ENCODE data around the gene PHF21B.
"Not testable (repeated sequence)": the region's sequence is repeated elsewhere in the genome, so short reads cannot be mapped to it uniquely, and the experiment has no call there.

PHF21B gene

DNA sequence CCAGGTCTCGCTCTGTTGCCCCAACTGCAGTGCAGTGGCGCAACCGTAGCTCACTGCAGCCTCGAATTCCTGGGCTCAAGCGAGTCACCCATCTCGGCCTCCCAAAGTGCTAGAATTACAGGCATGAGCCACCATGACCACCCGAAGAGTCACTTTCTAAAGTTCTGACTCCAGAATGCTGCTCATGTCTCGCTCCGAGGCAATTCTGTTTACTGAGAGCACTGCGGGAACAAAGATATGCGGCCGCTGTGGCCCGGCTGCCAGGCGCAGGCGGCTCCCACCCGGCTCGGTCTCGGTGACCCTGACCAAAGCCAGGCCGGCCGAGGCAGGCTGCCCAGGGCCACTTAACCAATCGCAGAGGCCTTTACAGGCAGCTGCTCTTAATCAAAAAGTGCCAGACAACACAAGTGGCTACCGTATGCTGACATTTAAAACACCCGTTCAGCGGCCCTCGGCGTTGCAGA is 78.7 kb downstream of the PHF21B start:
- DNase-seq: no peak

DNA sequence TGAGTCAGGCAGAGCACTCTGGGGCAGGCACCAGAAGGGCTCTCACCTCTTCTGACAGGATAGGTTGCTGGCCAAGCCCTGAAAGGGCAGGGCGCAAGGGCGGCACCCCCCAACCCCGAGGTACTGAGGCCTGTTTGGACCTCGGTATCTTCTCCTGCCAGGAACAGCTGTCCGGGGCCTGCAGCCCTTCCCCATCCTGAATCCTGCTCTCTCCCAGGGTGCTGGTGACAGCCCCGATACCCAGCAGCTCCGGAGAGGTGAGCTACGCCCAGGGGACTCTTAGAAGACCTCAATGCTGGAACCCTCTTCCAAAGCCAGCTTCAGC is 79.1 kb downstream of the PHF21B start:
- no peak for DNase-seq

DNA sequence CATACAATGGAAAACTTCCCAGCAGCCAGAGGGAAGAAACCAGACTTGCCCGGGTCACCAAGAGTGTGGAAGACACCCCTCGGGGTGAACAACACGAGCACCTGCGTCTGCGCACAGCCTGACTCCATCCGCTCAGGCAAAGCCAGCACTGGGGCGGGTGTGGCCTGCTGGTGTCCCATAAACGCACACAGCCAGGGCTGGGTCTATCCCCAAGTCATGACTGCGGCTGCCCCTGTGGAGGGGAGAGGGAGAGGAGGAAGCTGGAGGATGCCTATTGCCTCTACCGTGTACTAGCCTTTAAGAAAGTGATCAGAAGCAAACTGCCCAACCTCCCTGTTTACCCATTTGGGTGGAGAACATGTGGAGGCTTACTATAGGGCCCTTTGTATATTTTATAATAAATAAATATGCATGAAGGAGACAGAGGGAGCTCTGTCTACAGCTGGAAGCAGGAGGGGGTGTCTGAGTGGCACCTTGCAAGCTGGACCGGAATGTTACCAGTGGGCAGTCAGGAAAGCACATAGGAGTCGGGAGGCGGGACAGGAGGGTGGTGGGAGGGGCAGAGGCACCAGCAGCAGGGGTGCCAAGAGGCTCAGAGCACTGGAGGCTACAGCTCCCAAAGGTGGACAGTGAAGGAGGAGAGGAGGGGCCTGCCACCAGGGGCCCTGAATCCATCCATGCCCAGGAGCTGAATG is 79.6 kb downstream of the PHF21B start:
- no peak for DNase-seq

DNA sequence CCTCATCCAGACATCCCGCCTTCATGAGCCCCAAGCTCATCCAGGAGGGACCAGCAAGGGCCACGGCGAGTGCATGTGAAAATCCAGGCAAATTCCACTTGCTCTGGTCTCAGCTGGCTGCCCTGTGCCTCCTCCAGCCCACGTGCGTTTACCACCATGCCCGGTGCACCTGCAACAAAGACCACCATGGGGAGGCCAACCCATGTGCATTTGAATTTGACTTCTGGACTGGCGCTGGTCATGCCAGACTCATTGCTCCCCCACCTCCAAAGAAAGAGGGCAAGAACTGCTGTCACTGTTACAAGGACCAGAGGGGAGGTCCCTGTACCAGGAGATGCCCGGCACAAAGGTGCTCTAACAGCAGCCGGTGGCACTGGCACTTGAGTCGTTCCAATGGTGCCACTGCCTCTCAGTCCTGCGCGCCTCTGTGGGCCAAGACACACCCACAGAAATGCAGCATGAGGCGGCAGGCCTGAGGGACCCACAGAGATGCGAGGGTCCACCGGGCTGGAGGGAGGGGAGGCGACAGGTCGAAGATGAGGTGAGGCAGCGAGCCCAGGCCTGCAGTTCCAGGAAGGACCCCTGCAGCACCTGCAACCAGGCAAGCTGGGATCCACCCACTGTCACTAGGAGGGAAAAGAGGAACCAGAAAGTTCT is 80.3 kb downstream of the PHF21B start:
- no peak for DNase-seq

GRCh38 chr22:44928711-44929358 is 81.0 kb downstream of the PHF21B start:
- DNase-seq: no peak

DNA sequence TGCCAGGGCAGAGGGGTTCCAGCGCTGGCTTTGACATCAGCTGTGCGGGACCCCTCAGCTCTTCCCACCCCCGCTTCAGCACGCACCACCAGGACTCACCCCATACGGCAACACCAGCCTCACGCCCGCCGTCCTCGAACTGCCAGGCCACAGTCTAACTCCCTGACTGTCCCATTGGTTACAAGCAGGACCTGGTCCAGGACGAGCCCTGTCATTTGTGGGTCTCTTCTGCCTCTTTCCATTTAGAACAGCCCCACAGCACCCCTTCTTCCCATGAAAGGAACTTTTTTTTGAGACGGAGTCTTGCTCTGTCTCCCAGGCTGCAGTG is 81.7 kb downstream of the PHF21B start:
- no peak for DNase-seq

DNA sequence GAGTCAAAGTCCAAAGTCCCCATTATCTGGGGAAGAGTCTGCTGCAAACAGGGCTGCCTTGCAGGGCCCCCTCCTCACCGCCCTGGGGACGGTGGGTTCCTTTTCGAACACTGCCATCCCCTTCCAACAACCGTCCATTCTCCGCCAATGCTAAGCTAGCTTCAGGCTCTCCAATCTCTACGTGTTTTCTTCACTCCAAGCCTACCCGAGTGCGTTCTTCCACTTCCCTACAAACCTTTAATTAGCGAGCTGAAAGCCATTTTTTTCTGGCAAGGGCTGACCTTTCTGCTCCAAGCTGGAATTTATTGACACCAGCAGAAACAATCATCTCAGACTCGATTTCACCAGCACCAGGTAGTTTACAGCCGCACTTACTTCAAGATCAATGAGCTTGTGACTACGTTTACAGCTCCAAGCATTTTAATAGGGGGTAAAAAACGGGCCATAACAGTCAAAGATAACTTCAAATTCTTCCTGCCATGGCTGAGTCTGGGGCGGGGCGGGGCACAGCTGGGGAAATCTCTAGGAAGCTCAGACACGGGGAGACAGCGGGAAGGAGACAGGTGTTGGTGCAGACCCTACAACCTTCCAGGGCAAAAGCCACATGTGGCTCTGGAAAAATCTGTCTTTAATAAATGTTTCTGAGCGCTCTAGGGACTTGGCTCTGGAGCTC is 82.2 kb downstream of the PHF21B start:
- no peak for DNase-seq

- no peak for DNase-seq
These were observed 83.1 kb downstream of the PHF21B start for GRCh38 chr22:44926491-44927415.

DNA sequence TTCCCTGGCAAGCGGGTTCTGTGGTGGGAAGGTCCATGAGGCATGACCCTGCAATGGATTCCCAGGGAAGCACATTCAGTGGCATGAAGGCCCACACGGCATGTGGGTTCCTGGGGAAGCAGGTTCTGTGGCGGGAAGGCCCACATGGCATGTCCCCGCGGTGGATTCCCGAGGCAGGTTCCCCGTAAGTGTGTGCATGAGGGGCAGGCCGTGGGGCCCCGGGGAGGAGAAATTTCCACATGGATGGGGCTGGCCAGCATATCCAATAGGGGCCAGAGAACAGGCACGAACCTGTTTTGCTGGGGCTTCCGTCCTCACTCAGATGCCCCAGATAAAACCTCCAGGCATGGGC is 83.7 kb downstream of the PHF21B start:
- no peak for DNase-seq

DNA sequence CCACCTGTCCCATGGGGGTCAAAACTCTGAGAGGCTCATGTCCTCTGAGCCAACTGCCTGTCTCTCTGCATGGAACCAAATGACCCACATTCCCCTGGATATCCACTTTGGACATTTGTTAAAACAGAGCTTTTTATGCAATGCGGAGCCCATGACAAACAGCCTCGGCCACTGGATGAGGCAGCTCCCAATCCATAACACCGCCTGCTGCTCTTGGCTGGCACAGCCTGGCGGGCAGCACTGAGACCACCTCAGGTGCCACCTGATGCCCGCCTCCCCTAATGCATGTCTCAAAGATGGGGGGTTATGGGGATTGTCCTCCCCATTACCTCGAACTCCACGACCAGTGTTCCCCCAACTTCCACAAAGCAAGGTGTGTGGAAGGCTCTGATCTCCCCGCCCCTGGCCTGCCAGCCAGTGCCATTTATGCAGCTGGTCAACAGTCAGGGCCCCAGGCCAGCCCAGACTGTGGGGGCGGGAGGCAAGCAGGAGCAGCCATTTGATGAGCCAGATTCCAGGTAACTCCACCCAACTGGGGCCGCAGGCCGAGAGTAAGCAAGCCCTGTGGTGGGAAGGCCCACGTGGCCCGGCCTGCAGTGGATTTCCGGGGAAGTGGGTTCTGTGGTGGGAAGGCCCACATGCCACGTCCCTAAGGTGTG is 84.2 kb downstream of the PHF21B start:
- DNase-seq: no peak

- no peak for DNase-seq
These were observed 85.1 kb downstream of the PHF21B start for GRCh38 chr22:44924710-44925109.

DNA sequence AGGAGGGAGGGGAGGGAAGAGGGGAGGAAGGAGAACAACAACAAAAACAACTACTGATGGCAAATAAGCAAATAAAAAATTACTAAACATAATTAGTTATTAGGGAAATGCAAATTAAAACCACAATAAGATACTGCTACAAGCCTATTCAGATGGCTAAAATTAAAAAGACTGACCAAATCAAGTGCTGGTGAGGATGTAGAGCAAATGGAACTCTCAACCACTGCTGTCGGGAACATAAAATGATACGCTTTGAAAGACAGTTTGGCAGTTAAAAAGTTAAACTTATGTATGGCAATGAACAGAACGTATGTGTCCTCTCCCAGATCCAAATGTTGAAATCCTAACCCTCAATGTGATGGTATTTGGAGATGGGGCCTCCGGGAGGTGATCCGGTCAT is 85.7 kb downstream of the PHF21B start:
- no peak for DNase-seq

GRCh38 chr22:44921766-44922165 is 88.0 kb downstream of the PHF21B start:
- DNase-seq: not testable (repeated sequence)

DNA sequence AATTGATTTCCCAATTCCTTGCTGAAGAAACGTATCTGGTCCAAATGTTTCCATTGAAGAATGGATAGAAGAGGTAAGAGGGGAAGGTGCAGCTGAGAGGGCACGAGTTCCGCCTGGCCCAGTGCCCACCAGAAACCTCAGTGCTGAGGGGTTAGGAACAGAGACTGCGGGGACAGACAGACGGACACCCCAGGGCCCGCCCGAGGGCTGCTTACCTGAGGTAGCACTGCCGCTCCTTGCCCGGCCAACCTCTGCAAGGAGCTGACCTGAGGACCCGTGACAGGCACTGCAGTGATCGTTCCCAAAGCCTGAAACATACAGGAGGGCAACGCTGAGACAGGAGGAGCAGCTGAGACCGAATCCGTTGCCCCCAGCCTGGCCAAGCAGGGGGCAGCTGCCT is 89.6 kb downstream of the PHF21B start:
- no peak for DNase-seq

- DNase-seq: no peak
These were observed 90.1 kb downstream of the PHF21B start for GRCh38 chr22:44919691-44920090.

- DNase-seq: no peak
These were observed 90.8 kb downstream of the PHF21B start for GRCh38 chr22:44918925-44919392.

- no peak for DNase-seq
These were observed 91.5 kb downstream of the PHF21B start for GRCh38 chr22:44918166-44918924.

GRCh38 chr22:44917372-44918165 is 92.2 kb downstream of the PHF21B start:
- DNase-seq: no peak

DNA sequence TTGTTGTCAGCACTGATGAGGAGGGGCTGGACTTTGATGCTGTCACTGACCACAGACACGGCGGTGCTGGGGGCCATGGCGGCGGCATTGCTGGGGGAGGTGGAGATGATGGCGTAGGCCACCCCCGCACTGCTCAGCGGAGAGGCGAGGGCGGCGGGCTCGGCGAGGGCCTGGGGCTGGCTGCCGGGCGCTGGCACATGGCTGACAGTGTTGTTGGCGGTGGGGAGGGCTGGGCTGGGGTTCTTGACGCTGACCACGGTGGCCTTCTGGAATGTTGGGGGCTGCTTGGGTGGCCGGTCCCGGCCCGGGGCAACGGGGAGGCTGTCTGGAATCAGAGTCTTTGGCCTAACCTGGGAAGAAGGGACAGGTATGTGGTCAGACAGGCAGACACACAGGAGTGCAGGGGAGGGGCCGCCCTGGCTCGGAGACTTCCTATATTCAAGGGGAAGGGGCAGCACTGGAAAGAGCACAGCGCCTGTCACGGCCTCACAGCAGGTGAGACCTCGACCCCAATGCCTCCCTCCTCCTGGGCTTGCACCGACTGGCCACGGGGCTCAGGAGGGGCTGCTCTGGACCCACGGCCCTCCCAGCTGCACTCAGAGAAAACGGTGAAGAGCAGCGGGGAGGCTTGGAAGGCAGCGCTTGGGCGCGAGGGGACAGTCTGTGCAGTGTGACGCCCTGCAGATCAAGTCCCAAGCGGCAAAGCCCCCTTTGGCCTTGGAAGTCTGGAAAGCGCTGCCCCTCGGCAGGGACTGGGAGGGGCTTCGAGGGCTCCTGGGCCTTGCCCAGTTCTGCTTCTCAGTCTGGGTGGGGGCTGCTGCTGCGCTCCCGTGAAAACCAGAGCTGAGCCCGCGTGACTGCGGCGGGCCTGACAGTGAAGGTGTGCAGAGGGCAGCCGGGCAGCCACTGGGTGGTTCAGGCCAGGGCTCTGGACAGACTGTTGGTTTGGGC is 93.2 kb downstream of the PHF21B start:
- no peak for DNase-seq
